Activated naive CD8-positive, alpha-beta T cell (primary cell): Measurements from ENCODE around the gene SUGP2.
"Not testable (repeated sequence)": the region's sequence is repeated elsewhere in the genome, so short reads cannot be mapped to it uniquely, and the experiment has no call there.

Experiments used
- H3K27ac Mint-ChIP-seq: one replicate; pipeline ENCODE4 v1.8.0; 2021; ENCODE audit warnings: mixed read lengths
- H3K27me3 Mint-ChIP-seq: one replicate; pipeline ENCODE4 v1.8.0; 2021; ENCODE audit warnings: mixed read lengths
- H3K36me3 Mint-ChIP-seq: one replicate; pipeline ENCODE4 v1.8.0; 2021; ENCODE audit warnings: mixed read lengths
- H3K4me1 Mint-ChIP-seq: one replicate; pipeline ENCODE4 v1.8.0; 2021; ENCODE audit warnings: low read depth, mixed read lengths
- H3K4me3 Mint-ChIP-seq: one replicate; pipeline ENCODE4 v1.8.0; 2021; ENCODE audit warnings: mild to moderate bottlenecking, mixed read lengths
- H3K9me3 Mint-ChIP-seq: one replicate; pipeline ENCODE4 v1.8.0; 2021; ENCODE audit warnings: low read depth, mixed read lengths

SUGP2 gene

DNA sequence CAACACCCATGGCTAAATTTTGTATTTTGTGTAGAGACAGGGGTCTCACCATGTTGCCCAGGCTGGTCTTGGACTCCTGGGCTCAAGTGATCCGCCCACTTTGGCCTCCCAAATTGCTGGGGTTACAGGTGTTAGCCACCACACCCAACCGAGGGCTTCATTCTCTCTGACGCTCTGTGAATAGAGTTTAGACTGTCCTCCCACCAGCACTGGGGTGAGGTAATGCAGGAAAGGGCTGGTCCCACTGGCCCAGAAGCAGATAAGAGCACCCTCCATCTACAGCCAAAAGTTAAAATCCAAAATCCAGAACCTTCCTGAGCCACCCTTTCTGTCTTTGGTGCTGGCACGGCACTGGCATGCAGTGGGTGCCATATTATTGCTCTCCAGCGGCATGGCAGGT lies 60.5 kb downstream of the SUGP2 start:
- H3K27me3 Mint-ChIP-seq, result peaks cover 3% of the 10 kb centered on the region
- H3K9me3 Mint-ChIP-seq, result no peaks in the 10 kb centered on the region
- no peak overlapping the region for H3K4me3 Mint-ChIP-seq
- no peak overlapping the region for H3K27ac Mint-ChIP-seq
- no peaks in the 10 kb centered on the region for H3K36me3 Mint-ChIP-seq
- no peaks in the 10 kb centered on the region for H3K4me1 Mint-ChIP-seq

DNA sequence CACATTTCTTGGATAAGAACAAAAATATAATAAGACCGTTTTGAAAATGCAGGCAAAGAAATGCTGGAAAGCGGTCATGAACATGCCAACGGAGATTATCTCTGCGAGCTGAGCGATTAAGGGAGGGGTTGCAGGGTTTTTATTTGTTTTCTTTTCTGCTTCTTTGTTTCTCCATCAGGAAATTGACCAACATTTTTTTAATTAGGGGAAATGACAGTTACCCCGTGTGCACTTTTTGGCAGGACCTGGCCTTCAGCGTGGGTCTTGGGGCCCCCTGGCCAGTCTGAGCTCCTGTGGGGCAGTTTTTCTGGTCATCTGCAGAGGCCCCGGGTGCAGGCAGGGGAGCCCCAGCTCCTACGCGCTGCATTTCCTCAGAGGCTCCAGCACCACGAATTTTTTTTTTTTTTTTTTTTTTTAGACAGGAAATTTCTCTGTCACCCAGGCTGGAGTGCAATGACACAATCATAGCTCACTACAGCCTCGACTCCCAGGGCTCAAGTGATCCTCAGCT lies 61.0 kb downstream of the SUGP2 start:
- Mint-ChIP-seq H3K27me3 (peaks cover 3% of the 10 kb centered on the region), H3K4me1 (no peaks in the 10 kb centered on the region), H3K9me3 (no peaks in the 10 kb centered on the region), H3K36me3 (no peaks in the 10 kb centered on the region), H3K4me3 (no peak overlapping the region), H3K27ac (no peak overlapping the region)

DNA sequence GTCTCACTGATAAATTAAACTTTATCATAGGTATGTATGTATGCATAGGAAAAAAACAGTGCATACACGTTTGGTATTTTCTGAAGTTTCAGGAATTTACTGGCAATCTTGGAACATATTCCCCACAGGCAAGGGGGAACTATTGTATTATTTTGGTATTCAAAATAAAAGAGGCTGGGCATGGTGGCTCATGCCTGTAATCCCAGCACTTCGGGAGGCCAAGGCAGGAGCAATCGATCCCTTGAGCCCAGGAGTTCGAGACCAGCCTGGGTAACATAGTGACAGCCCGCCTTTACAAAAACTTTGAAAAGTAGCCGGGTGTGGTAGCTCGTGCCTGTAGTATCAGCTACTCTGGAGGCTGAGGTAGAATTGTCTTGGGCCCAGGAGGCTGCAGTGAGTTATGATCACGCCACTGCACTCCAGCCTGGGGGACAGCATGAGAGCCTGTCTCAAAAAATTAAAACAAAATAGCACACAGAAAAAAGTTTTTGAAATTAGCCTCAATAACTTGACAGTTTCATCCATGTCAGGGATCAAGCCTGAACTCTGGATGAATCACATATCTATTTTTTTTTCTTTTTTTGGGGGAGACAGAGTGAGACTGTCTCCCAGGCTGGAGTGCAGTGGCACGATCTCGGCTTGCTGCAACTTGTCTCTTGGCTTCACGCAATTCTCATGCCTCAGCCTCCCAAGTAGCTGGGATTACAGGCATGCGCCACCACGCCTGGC lies 63.2 kb downstream of the SUGP2 start:
- Mint-ChIP-seq H3K36me3 (no peaks in the 10 kb centered on the region), H3K27ac (no peak overlapping the region), H3K9me3 (no peaks in the 10 kb centered on the region), H3K4me1 (no peaks in the 10 kb centered on the region), H3K4me3 (no peak overlapping the region), H3K27me3 (peaks cover 3% of the 10 kb centered on the region)

DNA sequence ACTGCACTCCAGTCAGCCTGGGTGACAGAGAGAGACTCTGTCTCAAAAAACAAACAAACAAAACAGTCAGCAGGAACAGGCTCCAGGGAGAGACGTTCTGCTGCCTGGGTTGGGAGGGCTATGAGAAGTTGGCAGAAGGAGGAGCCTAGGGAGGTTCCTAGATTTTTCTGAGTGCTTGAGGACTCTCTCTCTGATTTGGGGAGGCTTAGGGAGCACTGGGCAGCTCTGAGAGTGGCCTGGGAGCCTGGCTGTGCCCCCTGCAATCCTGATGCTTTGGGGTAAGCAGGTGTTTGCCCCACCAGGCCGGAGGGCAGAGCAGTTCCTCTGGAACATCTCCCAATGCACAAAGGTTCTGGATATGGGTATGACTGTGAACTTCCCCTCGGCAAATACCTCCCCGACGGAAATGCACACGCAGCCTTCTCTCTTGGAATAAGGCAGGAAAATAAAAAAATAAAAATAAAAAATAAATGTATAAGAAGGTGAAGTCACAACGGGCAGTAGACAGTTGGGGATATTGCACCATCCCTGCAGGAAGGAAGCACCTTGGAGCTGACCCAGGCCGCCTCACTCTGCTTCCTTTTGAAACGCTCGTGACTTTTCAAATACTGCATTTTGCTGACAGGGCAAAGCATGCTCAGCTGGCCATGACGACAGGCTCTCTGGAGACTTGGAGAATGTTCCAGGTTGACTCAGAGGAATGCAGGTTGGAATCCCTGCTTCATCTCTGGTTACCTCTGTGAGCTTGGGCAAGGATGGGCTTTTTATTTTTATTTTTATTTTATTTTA lies 65.8 kb downstream of the SUGP2 start:
- no peak overlapping the region for H3K4me3 Mint-ChIP-seq
- no peak overlapping the region for H3K27ac Mint-ChIP-seq
- H3K27me3 Mint-ChIP-seq, result peaks cover 3% of the 10 kb centered on the region
- no peaks in the 10 kb centered on the region for H3K9me3 Mint-ChIP-seq
- H3K36me3 Mint-ChIP-seq, result no peaks in the 10 kb centered on the region
- no peaks in the 10 kb centered on the region for H3K4me1 Mint-ChIP-seq

DNA sequence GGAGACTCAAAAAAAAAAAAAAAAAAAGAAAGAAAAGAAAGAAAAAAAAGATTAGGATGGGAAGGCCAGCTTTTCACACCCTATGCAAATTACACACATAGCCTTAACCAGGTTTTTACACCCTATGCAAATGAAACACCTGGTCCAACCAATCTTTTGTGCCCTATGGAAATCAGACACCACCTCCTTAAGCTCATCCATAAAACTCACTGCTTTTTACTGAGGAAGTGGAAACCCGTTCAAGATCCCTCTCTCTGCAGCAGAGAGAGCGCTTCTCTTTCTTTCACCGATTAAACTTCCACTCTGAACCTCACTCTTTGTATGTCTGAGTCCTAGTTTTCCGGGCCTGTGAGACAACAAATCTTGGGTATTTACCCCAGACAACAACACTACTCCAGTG lies 67.0 kb downstream of the SUGP2 start:
- H3K4me1 Mint-ChIP-seq, result peaks cover 11% of the 10 kb centered on the region
- H3K27me3 Mint-ChIP-seq, result peaks cover 3% of the 10 kb centered on the region
- no peaks in the 10 kb centered on the region for H3K9me3 Mint-ChIP-seq
- no peak overlapping the region for H3K27ac Mint-ChIP-seq
- no peak overlapping the region for H3K4me3 Mint-ChIP-seq
- no peaks in the 10 kb centered on the region for H3K36me3 Mint-ChIP-seq

DNA sequence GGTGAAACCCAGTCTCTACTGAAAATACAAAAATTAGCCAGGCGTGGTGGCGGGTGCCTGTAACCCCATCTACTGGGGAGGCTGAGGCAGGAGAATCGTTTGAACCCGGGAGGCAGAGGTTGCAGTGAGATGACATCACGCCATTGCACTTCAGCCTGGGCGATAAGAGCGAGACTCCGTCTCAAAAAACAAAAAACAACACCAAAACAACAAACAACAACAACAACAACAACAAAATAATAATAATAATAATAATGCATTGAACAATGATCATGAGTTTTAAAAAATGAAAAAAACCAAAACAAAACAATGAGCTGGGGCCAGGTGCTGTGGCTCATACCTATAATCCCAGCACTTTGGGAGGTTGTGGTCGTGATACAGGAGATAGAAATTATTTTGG lies 69.2 kb downstream of the SUGP2 start:
- Mint-ChIP-seq H3K9me3 (no peaks in the 10 kb centered on the region), H3K27me3 (peaks cover 1% of the 10 kb centered on the region), H3K4me3 (no peak overlapping the region), H3K36me3 (no peaks in the 10 kb centered on the region), H3K27ac (no peak overlapping the region), H3K4me1 (peaks cover 13% of the 10 kb centered on the region)

DNA sequence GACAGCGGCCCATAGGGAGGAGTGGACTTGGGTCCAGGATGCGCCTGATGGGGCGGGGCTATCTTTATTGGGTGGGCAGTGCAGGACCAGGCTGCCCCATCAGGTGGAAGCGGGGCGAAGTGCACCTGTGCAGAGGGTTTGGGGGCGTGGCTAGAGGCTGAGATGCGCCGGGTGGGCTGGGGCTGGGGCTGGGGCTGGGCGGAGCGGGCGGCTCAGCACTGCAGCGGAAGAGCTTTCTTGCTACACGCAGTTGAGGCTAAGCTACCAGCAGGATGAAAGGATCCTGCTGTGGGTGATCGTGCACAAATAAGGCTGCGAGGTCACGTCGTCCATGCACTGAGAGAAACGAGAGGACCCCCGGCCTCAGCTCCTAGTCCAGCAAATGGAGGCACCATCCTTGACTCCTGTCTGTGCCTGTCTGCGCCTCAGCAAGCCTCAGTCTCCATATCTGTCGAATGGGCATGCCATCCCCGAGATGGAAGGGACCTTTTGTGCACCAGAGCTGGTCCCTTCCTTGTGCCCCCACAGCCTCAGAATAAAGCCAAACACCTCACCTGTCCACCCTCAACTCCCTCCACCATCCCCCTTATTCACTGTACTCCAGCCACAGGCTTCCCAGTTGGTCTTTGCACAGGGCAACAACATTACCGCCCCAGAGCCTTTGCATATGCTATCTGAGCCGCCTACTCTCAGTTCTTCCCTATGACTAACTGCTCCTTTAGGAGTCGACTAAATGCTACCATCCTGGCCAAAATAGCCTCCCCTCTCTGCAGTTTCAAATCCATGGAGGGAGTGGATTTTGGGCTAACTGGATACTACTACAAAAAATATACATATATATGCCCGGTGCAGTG lies 71.3 kb downstream of the SUGP2 start:
- Mint-ChIP-seq H3K9me3 (no peaks in the 10 kb centered on the region), H3K27me3 (no peaks in the 10 kb centered on the region), H3K4me1 (peaks cover 13% of the 10 kb centered on the region), H3K27ac (no peak overlapping the region), H3K36me3 (no peaks in the 10 kb centered on the region), H3K4me3 (no peak overlapping the region)

DNA sequence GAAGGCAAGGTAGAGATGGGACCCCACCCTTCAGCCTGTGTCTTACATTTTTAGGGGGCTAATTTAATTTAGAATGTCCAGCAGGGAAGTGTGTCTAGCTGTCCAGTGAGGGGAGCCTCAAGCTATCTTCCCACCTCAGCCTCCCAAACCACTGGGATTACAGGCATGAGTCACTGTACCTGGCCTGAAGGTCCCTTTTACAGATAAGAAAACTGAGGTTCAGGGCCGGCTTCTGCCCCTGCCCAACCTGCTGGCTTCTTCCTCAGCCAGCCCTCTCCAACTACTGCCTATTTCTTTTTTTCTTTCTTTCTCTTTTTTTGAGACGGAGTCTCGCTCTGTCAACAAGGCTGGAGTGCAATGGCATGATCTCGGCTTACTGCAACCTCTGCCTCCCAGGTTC lies 72.9 kb downstream of the SUGP2 start:
- Mint-ChIP-seq H3K36me3 (no peaks in the 10 kb centered on the region), H3K4me3 (no peak overlapping the region), H3K27ac (no peak overlapping the region), H3K9me3 (no peaks in the 10 kb centered on the region), H3K27me3 (no peaks in the 10 kb centered on the region), H3K4me1 (peaks cover 13% of the 10 kb centered on the region)

DNA sequence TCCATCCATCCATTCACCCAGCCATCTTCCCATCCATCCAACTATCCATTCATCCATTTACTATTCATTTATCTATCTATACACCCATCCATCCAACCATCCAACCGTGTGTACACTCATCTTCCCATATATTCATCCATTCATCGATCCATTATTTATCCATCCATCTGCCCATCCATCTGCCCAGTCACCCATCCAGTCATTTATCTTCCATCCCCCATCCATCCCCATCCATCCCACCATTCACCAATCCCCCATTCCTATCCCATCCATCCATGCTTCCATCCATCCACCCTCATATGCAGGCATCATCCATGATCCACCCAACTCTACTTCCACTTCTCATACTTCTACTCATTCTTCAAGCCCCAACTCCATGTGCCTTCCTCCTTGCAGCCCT lies 78.3 kb downstream of the SUGP2 start:
- no peak overlapping the region for H3K27ac Mint-ChIP-seq
- H3K4me3 Mint-ChIP-seq, result no peak overlapping the region
- no peaks in the 10 kb centered on the region for H3K27me3 Mint-ChIP-seq

DNA sequence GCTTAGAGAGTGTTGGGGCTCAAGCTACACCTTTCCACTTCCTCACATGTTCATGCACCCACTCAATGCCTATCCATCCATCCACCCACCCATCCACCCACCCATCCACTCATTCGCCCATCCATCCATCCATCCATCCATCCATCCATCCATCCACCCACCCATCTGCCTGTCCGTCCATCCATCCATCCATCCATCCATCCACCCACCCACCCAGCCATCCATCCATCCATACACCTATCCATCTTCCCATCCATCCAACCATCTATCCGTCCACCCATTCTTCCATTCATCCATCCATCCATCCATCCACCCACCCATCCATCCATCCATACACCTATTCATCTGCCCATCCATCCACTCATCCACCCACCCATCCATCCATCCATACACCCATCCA lies 79.2 kb downstream of the SUGP2 start:
- H3K4me3 Mint-ChIP-seq, result no peak overlapping the region
- no peaks in the 10 kb centered on the region for H3K4me1 Mint-ChIP-seq
- no peaks in the 10 kb centered on the region for H3K9me3 Mint-ChIP-seq
- H3K27me3 Mint-ChIP-seq, result no peaks in the 10 kb centered on the region
- no peaks in the 10 kb centered on the region for H3K36me3 Mint-ChIP-seq
- H3K27ac Mint-ChIP-seq, result no peak overlapping the region

More for the DNA sequence above, 78.3 kb downstream of the SUGP2 start:
- H3K36me3 Mint-ChIP-seq, result no peaks in the 10 kb centered on the region
- H3K4me1 Mint-ChIP-seq, result no peaks in the 10 kb centered on the region
- H3K9me3 Mint-ChIP-seq, result no peaks in the 10 kb centered on the region

DNA sequence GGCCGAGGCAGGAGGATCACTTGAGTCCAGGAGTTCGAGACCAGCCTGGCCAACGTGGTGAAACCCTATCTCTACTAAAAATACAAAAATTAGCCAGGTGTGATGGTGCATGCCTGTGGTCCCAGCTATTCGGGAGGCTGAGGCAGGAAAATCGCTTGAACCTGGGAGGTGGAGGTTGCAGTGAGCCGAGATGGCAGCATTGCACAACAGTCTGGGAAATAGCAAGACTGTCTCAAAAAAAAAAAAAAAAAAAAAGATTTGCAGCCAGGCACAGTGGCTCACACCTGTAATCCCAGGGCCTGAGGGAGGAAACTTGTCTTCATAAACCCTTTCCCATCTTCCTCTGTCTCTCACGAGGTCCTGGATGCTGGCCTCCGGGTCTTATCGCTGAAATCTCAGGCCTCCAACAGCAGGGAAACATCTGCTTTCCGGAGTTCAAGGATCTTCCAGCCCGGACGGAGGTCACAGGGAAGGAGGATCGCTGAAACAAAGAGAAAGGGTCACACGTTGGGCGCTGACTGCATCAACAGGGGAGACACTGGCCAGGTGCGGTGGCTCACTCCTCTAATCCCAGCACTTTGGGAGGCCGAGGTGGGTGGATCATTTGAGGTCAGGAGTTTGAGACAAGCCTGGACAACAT lies 80.8 kb downstream of the SUGP2 start:
- not testable (repeated sequence) for H3K9me3 Mint-ChIP-seq, H3K4me1 Mint-ChIP-seq, H3K4me3 Mint-ChIP-seq, H3K36me3 Mint-ChIP-seq, H3K27me3 Mint-ChIP-seq, H3K27ac Mint-ChIP-seq

DNA sequence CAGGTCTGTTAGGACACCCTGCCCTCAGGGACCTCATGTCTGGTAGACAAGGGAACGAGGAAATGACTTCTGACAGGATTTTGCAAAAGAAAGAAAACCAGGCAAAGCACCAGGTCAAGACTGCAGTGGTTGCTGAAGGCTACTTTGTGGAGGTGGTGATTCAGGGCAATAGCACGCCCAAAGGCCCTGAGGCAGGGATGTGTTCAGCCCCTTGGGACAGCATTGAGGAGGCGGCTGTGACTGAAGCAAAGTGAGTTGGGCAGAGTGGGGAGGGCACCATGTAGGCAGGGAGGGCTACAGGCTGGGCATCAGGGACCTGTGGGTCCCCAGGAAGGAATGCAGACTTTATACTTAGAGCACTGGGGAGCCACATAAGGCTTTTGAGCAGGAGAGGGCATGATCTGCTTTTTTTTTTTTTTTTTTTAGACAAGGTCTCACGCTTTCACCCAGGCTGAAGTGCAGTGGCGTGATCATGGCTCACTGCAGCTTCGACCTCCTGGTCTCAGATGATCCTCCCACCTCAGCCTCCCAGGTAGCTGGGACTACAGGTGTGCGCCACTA lies 81.5 kb downstream of the SUGP2 start:
- H3K9me3 Mint-ChIP-seq, result no peaks in the 10 kb centered on the region
- H3K4me3 Mint-ChIP-seq, result no peak overlapping the region
- H3K27ac Mint-ChIP-seq, result no peak overlapping the region
- no peaks in the 10 kb centered on the region for H3K36me3 Mint-ChIP-seq
- H3K27me3 Mint-ChIP-seq, result no peaks in the 10 kb centered on the region
- no peaks in the 10 kb centered on the region for H3K4me1 Mint-ChIP-seq

DNA sequence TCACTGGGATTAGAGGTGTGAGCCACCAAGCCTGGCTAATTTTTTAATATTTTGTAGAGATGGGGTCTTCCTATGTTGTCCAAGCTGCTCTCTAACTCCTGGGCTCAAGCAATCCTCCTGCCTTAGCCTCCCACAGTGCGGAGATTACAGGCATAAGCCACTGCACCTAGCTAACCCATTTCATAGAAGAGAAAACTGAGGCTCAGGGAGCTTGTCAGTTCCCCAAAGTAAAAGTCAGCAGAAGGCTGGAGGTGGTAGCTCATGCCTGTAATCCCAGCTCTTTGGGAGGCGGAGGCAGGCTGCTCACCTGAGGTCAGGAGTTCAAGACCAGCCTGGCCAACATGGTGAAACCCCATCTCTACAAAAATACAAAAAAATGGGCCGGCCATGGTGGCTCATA lies 83.5 kb downstream of the SUGP2 start:
- no peak overlapping the region for H3K4me3 Mint-ChIP-seq
- no peak overlapping the region for H3K27ac Mint-ChIP-seq
- H3K27me3 Mint-ChIP-seq, result no peaks in the 10 kb centered on the region
- H3K36me3 Mint-ChIP-seq, result no peaks in the 10 kb centered on the region
- H3K9me3 Mint-ChIP-seq, result no peaks in the 10 kb centered on the region
- no peaks in the 10 kb centered on the region for H3K4me1 Mint-ChIP-seq

DNA sequence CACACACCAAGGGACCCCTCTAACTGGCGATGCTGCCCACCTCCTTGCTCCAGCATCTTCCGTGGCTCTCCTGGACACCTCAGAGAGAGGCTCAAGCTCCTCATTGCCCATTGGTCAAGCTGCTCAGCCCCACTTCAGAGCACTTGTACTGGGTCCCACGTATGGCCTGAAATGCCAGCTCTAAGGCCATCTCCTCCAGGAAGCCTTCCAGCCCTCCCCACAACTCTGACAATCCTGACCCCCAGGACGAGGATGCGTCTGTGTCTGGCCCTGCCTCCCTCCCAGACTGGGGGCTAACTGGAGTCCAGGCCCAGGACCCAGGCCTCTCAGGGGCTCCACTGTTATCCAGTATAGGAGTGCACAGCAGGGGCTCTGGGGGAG lies 84.4 kb downstream of the SUGP2 start:
- Mint-ChIP-seq H3K4me1 (no peaks in the 10 kb centered on the region), H3K4me3 (no peak overlapping the region), H3K9me3 (no peaks in the 10 kb centered on the region), H3K27me3 (no peaks in the 10 kb centered on the region), H3K27ac (no peak overlapping the region), H3K36me3 (no peaks in the 10 kb centered on the region)
